Effector memory CD4-positive, alpha-beta T cell (primary cell): ENCODE measurements around the gene ANK2.

Experiments
- DNase-seq, 3 donors: peaks; one replicate each; pipeline ENCODE4 v3.0.0-alpha.2; 2020
- H3K27ac ChIP-seq: 2 replicates; pipeline ENCODE4 v1.7.0; 2013; ENCODE audit warnings: mild to moderate bottlenecking, low read length, moderate library complexity; ENCODE audit not compliant: insufficient read depth, poor library complexity, severe bottlenecking
- H3K27me3 ChIP-seq: replicated peaks from 2 replicates; pipeline ENCODE4 v1.7.0; 2013; ENCODE audit warnings: mild to moderate bottlenecking, low read length; ENCODE audit not compliant: insufficient read depth, control insufficient read depth, poor library complexity, severe bottlenecking
- H3K36me3 ChIP-seq: 2 replicates; pipeline ENCODE4 v1.7.0; 2013; ENCODE audit warnings: mild to moderate bottlenecking, low read length, moderate library complexity; ENCODE audit not compliant: control insufficient read depth, insufficient read depth
- H3K4me1 ChIP-seq: 2 replicates; pipeline ENCODE4 v1.7.0; 2013; ENCODE audit warnings: low read length, mild to moderate bottlenecking; ENCODE audit not compliant: control insufficient read depth, insufficient read depth, poor library complexity, severe bottlenecking
- H3K4me3 ChIP-seq: 2 replicates; pipeline ENCODE4 v1.7.0; 2013; ENCODE audit warnings: low read length, low read depth, mild to moderate bottlenecking; ENCODE audit not compliant: insufficient read depth, poor library complexity, severe bottlenecking
- H3K9me3 ChIP-seq: 2 replicates; pipeline ENCODE4 v1.7.0; 2013; ENCODE audit warnings: mild to moderate bottlenecking, low read length, moderate library complexity; ENCODE audit not compliant: control insufficient read depth

ANK2 gene

DNA sequence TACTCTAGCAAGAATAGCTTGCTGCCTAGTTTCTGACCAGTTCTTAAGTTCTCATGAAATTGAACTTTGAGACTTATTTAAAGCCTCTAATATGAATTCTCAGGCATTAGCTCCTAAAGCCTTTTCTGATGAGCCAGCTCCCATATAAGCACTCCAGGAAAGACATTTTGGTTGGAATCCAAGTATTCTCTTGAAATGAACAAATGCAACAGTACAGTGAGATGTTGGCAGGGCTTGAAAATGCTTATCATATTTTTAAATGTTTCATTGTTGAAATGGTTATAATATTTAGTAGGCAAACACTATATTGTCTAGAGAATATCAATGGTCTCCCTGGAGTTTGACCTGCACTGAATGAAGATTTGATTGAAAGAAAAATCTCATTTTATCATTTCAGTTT, 240.3 kb downstream of the ANK2 start:
- Histone ChIP-seq H3K4me3 (no peak overlapping the region), H3K27me3 (no peaks in the 10 kb centered on the region), H3K27ac (no peak overlapping the region), H3K4me1 (no peaks in the 10 kb centered on the region), H3K36me3 (no peaks in the 10 kb centered on the region), H3K9me3 (no peaks in the 10 kb centered on the region)
- no peak for DNase-seq

GRCh38 chr4:113290666-113291065, 241.2 kb downstream of the ANK2 start:
- Histone ChIP-seq H3K27ac (no peak overlapping the region), H3K9me3 (no peaks in the 10 kb centered on the region), H3K4me1 (no peaks in the 10 kb centered on the region), H3K4me3 (no peak overlapping the region), H3K27me3 (no peaks in the 10 kb centered on the region), H3K36me3 (no peaks in the 10 kb centered on the region)
- DNase-seq: no peak

DNA sequence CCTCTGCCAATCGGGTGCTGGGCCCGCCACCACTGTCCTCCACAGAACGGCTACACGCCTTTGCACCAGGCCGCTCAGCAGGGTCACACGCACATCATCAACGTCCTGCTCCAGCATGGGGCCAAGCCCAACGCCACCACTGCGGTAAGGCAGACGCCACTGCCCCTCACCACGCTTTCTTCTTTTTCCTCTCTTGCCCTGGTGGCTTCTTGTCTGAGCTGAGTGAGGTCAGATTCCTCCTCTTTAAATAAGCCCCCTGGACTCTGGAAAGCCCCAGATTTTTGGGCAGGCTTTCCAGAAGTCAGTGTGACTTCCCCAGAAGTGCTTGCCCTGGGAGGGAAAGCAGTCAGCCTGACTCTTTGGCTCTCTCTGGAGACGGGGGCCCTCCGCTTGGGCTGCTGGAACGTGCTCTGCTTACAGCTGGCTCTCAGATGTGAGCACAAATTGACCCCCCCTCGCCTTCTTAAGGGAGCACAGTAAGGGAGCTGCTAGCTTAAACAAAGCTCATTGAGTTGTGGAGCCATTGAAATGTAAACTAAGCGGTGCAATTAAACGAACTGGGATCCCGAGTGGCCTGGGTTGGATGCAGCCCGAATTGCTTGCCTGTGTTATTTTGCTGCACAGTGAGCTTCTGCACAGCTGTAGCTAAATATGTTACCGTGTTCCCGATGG, 243.1 kb downstream of the ANK2 start:
- Histone ChIP-seq H3K9me3 (no peaks in the 10 kb centered on the region), H3K4me1 (no peaks in the 10 kb centered on the region), H3K27ac (no peak overlapping the region), H3K36me3 (no peaks in the 10 kb centered on the region), H3K4me3 (no peak overlapping the region), H3K27me3 (no peaks in the 10 kb centered on the region)
- no peak for DNase-seq

- Histone ChIP-seq H3K9me3 (no peaks in the 10 kb centered on the region), H3K27me3 (no peaks in the 10 kb centered on the region), H3K36me3 (no peaks in the 10 kb centered on the region), H3K27ac (no peak overlapping the region), H3K4me1 (no peaks in the 10 kb centered on the region), H3K4me3 (no peak overlapping the region)
- no peak for DNase-seq
These were observed 243.6 kb downstream of the ANK2 start for GRCh38 chr4:113293043-113293560.

GRCh38 chr4:113293674-113294073, 244.2 kb downstream of the ANK2 start:
- Histone ChIP-seq H3K27me3 (no peaks in the 10 kb centered on the region), H3K9me3 (no peaks in the 10 kb centered on the region), H3K27ac (no peak overlapping the region), H3K36me3 (no peaks in the 10 kb centered on the region), H3K4me1 (no peaks in the 10 kb centered on the region), H3K4me3 (no peak overlapping the region)
- no peak for DNase-seq

GRCh38 chr4:113294908-113295307, 245.5 kb downstream of the ANK2 start:
- no peak for DNase-seq
- Histone ChIP-seq H3K4me1 (no peaks in the 10 kb centered on the region), H3K9me3 (no peaks in the 10 kb centered on the region), H3K27ac (no peak overlapping the region), H3K27me3 (no peaks in the 10 kb centered on the region), H3K4me3 (no peak overlapping the region), H3K36me3 (no peaks in the 10 kb centered on the region)

- Histone ChIP-seq H3K9me3 (no peaks in the 10 kb centered on the region), H3K4me1 (no peaks in the 10 kb centered on the region), H3K36me3 (no peaks in the 10 kb centered on the region), H3K27ac (no peak overlapping the region), H3K4me3 (no peak overlapping the region), H3K27me3 (no peaks in the 10 kb centered on the region)
- no peak for DNase-seq
These were observed 251.0 kb downstream of the ANK2 start for GRCh38 chr4:113300471-113300928.

- no peaks in the 10 kb centered on the region for H3K27me3 ChIP-seq
- no peaks in the 10 kb centered on the region for H3K9me3 ChIP-seq
- no peak for DNase-seq
- H3K4me1 ChIP-seq: no peaks in the 10 kb centered on the region
- no peak overlapping the region for H3K27ac ChIP-seq
- H3K4me3 ChIP-seq: no peak overlapping the region
- H3K36me3 ChIP-seq: no peaks in the 10 kb centered on the region
These were observed 252.6 kb downstream of the ANK2 start for GRCh38 chr4:113302051-113302450.

GRCh38 chr4:113303315-113303714, 253.9 kb downstream of the ANK2 start:
- Histone ChIP-seq H3K27ac (no peak overlapping the region), H3K4me3 (no peak overlapping the region), H3K27me3 (no peaks in the 10 kb centered on the region), H3K9me3 (no peaks in the 10 kb centered on the region), H3K4me1 (no peaks in the 10 kb centered on the region), H3K36me3 (no peaks in the 10 kb centered on the region)
- DNase-seq: no peak

DNA sequence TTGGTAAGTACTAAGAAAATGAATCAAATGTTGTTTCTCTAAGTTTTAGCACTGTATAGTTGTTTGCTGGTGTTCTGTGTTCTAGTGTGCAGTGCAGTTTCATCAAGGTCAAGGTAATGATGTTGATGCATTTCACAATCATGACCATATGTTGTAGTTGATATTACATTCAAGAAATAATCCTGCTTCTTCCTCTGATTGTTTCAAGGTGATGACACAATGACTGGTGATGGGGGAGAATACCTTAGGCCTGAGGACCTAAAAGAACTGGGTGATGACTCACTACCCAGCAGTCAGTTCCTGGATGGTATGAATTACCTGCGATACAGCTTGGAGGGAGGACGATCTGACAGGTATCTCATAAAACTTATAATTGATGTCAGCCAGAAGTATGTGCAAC, 261.6 kb downstream of the ANK2 start:
- Histone ChIP-seq H3K4me1 (no peaks in the 10 kb centered on the region), H3K27ac (no peak overlapping the region), H3K4me3 (no peak overlapping the region), H3K27me3 (no peaks in the 10 kb centered on the region), H3K36me3 (no peaks in the 10 kb centered on the region), H3K9me3 (no peaks in the 10 kb centered on the region)
- no peak for DNase-seq
